OCI-LY3 (cell line): ENCODE results near the gene FREY1.

Experiments
- H2AFZ ChIP-seq: fragments of 200-600, 300-600 bp; shearing (Covaris generic); 2 replicates; pipeline ENCODE4 v1.6.0; 2014; ENCODE audit warnings: antibody characterized with exemption, low read depth, low read length
- H3K27ac ChIP-seq: fragments of 200-600, 300-600 bp; sonication (generic); 2 replicates; pipeline ENCODE4 v1.5.1; 2014; ENCODE audit warnings: mild to moderate bottlenecking, low read length, moderate library complexity, mixed read lengths
- H3K27me3 ChIP-seq: fragments of 200-600, 300-600 bp; sonication (generic); 2 replicates; pipeline ENCODE4 v1.6.1; 2014; ENCODE audit warnings: low read depth, low read length, mixed read lengths
- H3K36me3 ChIP-seq: fragments of 200-600, 300-600 bp; sonication (generic); replicated peaks from 2 replicates; pipeline ENCODE3; 2014; ENCODE audit warnings: low read depth, low read length, mixed read lengths
- H3K4me1 ChIP-seq: fragments of 300-600, 200-600 bp; sonication (generic); 2 replicates; pipeline ENCODE4 v1.6.1; 2014; ENCODE audit warnings: low read length, mixed read lengths
- H3K4me2 ChIP-seq: fragments of 200-600, 300-600 bp; sonication (generic); 2 replicates; pipeline ENCODE4 v1.6.1; 2014; ENCODE audit warnings: low read length, mixed read lengths
- H3K4me3 ChIP-seq: fragments of 300-600, 200-600 bp; sonication (generic); 2 replicates; pipeline ENCODE4 v1.5.1; 2014; ENCODE audit warnings: antibody characterized with exemption, mild to moderate bottlenecking, low read length, moderate library complexity
- H3K79me2 ChIP-seq: fragments of 300-600, 200-600 bp; shearing (Covaris generic); 2 replicates; pipeline ENCODE4 v1.6.1; 2014; ENCODE audit warnings: mild to moderate bottlenecking, low read length, mixed read lengths
- H3K9ac ChIP-seq: fragments of 300-600, 200-600 bp; shearing (Covaris generic); 2 replicates; pipeline ENCODE4 v1.6.0; 2014; ENCODE audit warnings: mild to moderate bottlenecking, low read length, moderate library complexity
- H3K9me3 ChIP-seq: fragments of 200-600, 300-600 bp; shearing (Covaris generic); 2 replicates; pipeline ENCODE4 v1.6.1; 2014; ENCODE audit warnings: low read length, mixed read lengths; ENCODE audit not compliant: insufficient read depth
- H4K20me1 ChIP-seq: fragments of 200-600, 300-600 bp; sonication (generic); 2 replicates; pipeline ENCODE4 v1.6.1; 2016; ENCODE audit warnings: low read length, mixed read lengths; ENCODE audit not compliant: insufficient read depth
- CTCF ChIP-seq: fragments of 200-600, 300-600 bp; sonication (generic); IDR thresholded peaks from 2 replicates; pipeline ENCODE4 v1.5.1; 2014; ENCODE audit warnings: antibody characterized with exemption, low read length, low read depth
- EZH2phosphoT487 ChIP-seq: fragments of 200-600 bp; shearing (Covaris generic); IDR thresholded peaks from 2 replicates; pipeline ENCODE4 v1.6.1; 2018; ENCODE audit warnings: antibody characterized with exemption, mixed run types, low read depth

Gene FREY1

DNA sequence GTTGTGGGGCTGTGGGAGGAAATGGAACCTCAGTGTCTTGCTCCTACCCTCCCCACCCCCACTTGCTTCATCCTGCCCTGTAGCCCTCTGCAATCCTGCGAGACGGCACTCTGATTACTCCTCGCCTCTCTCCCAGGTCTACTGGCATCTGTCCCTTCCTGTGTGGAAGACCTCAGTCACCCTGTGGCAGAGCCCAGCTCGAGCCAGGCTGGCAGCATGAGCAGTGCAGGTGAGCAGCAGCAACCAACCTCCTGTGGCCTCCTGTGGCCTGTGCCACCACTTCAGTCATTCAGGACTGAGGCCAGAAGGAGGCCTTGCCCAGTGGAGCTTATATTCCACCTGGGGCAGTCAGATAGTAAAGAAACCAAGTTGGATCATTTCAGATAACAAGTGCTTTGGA, 36.4 kb downstream of the FREY1 start:
- TF ChIP-seq CTCF (no peak), EZH2phosphoT487 (no peak)
- H2AFZ ChIP-seq: no peak overlapping the region
- H3K27me3 ChIP-seq: no peaks in the 10 kb centered on the region
- H4K20me1 ChIP-seq: peaks cover 7% of the 10 kb centered on the region; the same call in 1 of the 2 replicates
- no peak overlapping the region for H3K27ac ChIP-seq
- H3K36me3 ChIP-seq: peaks cover 55% of the 10 kb centered on the region
- no peaks in the 10 kb centered on the region for H3K79me2 ChIP-seq
- no peaks in the 10 kb centered on the region for H3K9me3 ChIP-seq
- H3K4me3 ChIP-seq: no peak overlapping the region
- H3K4me2 ChIP-seq: no peak overlapping the region
- no peaks in the 10 kb centered on the region for H3K4me1 ChIP-seq
- H3K9ac ChIP-seq: no peak overlapping the region

GRCh38 chr11:45869551-45869950, 37.5 kb downstream of the FREY1 start:
- peaks cover 54% of the 10 kb centered on the region for H3K36me3 ChIP-seq

DNA sequence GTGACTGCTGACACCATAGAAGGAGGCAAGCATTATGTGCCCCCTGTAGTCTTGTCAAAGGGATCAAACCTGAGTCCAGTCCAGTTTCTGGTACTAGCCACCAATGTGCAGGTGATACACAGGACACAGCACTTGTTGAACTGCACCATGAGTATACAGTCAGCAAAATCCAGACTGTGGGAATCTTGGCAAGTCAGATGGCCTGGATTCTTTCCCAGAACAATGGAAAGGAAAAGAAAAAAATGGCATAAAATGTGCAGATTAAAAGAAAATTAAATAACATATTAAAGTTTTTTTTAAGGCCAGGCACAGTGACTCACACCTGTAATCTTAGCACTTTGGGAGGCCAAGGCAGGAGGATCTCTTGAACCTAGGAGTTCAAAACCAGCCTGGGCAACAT, 43.0 kb downstream of the FREY1 start:
- Histone ChIP-seq H2AFZ (no peak overlapping the region), H3K4me2 (no peak overlapping the region), H3K4me1 (no peaks in the 10 kb centered on the region), H3K9ac (no peak overlapping the region), H3K9me3 (no peaks in the 10 kb centered on the region), H3K27ac (no peak overlapping the region), H3K79me2 (no peaks in the 10 kb centered on the region), H3K4me3 (no peak overlapping the region), H3K27me3 (no peaks in the 10 kb centered on the region), H4K20me1 (no peaks in the 10 kb centered on the region; the same call in 1 of the 2 replicates), H3K36me3 (peaks cover 52% of the 10 kb centered on the region)
- TF ChIP-seq EZH2phosphoT487: no peak

More at GRCh38 chr11:45869551-45869950, 37.5 kb downstream of the FREY1 start:
- Histone ChIP-seq H3K4me1 (no peaks in the 10 kb centered on the region), H3K4me2 (no peak overlapping the region), H3K27me3 (no peaks in the 10 kb centered on the region), H3K4me3 (no peak overlapping the region), H3K9me3 (no peaks in the 10 kb centered on the region), H2AFZ (no peak overlapping the region), H4K20me1 (no peaks in the 10 kb centered on the region), H3K27ac (no peak overlapping the region), H3K9ac (no peak overlapping the region), H3K79me2 (no peaks in the 10 kb centered on the region)
- TF ChIP-seq EZH2phosphoT487 (no peak), CTCF (no peak)

GRCh38 chr11:45860764-45861510, 46.1 kb downstream of the FREY1 start:
- H3K79me2 ChIP-seq: 0 out of 2 replicates have a peak, but pooled peaks cover 2% of the 10 kb centered on the region
- peaks cover 56% of the 10 kb centered on the region for H3K36me3 ChIP-seq
- H3K4me3 ChIP-seq: no peak overlapping the region

More at GRCh38 chr11:45860764-45861510, 46.1 kb downstream of the FREY1 start:
- no peak for TF ChIP-seq EZH2phosphoT487
- no peak for TF ChIP-seq CTCF
- Histone ChIP-seq H3K4me2 (no peak overlapping the region), H3K27ac (no peak overlapping the region), H3K4me1 (no peaks in the 10 kb centered on the region), H2AFZ (no peak overlapping the region), H3K9ac (no peak overlapping the region), H4K20me1 (no peaks in the 10 kb centered on the region; the same call in 1 of the 2 replicates), H3K9me3 (no peaks in the 10 kb centered on the region), H3K27me3 (no peaks in the 10 kb centered on the region)
